LNCAP (cell line): ENCODE data around the gene CST8.

Source experiments
- CTCF ChIP-seq: fragments of 450-650 bp; IDR thresholded peaks from 2 replicates; pipeline ENCODE4 v1.5.1; 2017; ENCODE audit warnings: mild to moderate bottlenecking

CST8 gene

GRCh38 chr20:23541330-23541729 is 50.4 kb downstream of the CST8 start:
- TF ChIP-seq CTCF = no peak

- TF ChIP-seq CTCF = no peak
These were observed 50.9 kb downstream of the CST8 start for GRCh38 chr20:23541776-23542175.

- no peak for TF ChIP-seq CTCF
These were observed 51.9 kb downstream of the CST8 start for GRCh38 chr20:23542801-23543200.

- no peak for TF ChIP-seq CTCF
These were observed 53.2 kb downstream of the CST8 start for GRCh38 chr20:23544133-23544532.
